NCI-H2081 (cell line): Measurements from ENCODE around the gene ABCB11.

ENCODE experiments used
- DNase-seq, 2 experiments: peaks; one replicate each; lab custom pipeline; 2025; lab: John Stamatoyannopoulos, UW

The ABCB11 gene

GRCh38 chr2:168929031-168929430, 102.1 kb downstream of the ABCB11 start:
- no peak for DNase-seq

- no peak for DNase-seq
Measured at GRCh38 chr2:168928113-168928831, 102.9 kb downstream of the ABCB11 start.

- DNase-seq: no peak
Measured at GRCh38 chr2:168926621-168927386, 104.3 kb downstream of the ABCB11 start.

- DNase-seq: peak; percentile 21 to 38
Measured at GRCh38 chr2:168920504-168921157, 110.5 kb downstream of the ABCB11 start.

GRCh38 chr2:168916331-168916675, 114.8 kb downstream of the ABCB11 start:
- DNase-seq: peak in 1 of 2 experiments; percentile 46

- no peak for DNase-seq
Measured at GRCh38 chr2:168915441-168916330, 115.4 kb downstream of the ABCB11 start.

- DNase-seq: no peak
Measured at GRCh38 chr2:168913495-168913894, 117.6 kb downstream of the ABCB11 start.

GRCh38 chr2:168912901-168913369, 118.2 kb downstream of the ABCB11 start:
- peak; percentile 9 to 49 for DNase-seq

- DNase-seq: no peak
Measured at GRCh38 chr2:168912466-168912865, 118.7 kb downstream of the ABCB11 start.

GRCh38 chr2:168910330-168910729, 120.8 kb downstream of the ABCB11 start:
- DNase-seq: peak in 1 of 2 experiments; percentile 16

GRCh38 chr2:168907940-168908662, 123.0 kb downstream of the ABCB11 start:
- no peak for DNase-seq

GRCh38 chr2:168904358-168904757, 126.8 kb downstream of the ABCB11 start:
- no peak for DNase-seq

GRCh38 chr2:168903888-168904287, 127.2 kb downstream of the ABCB11 start:
- no peak for DNase-seq

- DNase-seq: peak in 1 of 2 experiments; percentile 24
Measured at GRCh38 chr2:168901003-168901402, 130.1 kb downstream of the ABCB11 start, which contains the start of gene G6PC2. Gene G6PC2 (plus strand): TSS chr2:168901291. CDS start chr2:168901332, 41 bp downstream.

GRCh38 chr2:168897449-168897848, 133.7 kb downstream of the ABCB11 start:
- DNase-seq: no peak

- DNase-seq: no peak
Measured at GRCh38 chr2:168896783-168897182, 134.3 kb downstream of the ABCB11 start.

GRCh38 chr2:168895771-168896170, 135.4 kb downstream of the ABCB11 start:
- DNase-seq: peak; percentile 39 to 77

- no peak for DNase-seq
Measured at GRCh38 chr2:168894720-168895119, 136.4 kb downstream of the ABCB11 start.

- no peak for DNase-seq
Measured at GRCh38 chr2:168894101-168894500, 137.0 kb downstream of the ABCB11 start.

GRCh38 chr2:168892327-168892726, 138.8 kb downstream of the ABCB11 start:
- DNase-seq: no peak
